GM18867 (cell line): ENCODE measurements around the gene UQCRHL.
"Not testable (repeated sequence)": the region's sequence is repeated elsewhere in the genome, so short reads cannot be mapped to it uniquely, and the experiment has no call there.

Experiments used
- ATAC-seq: cut with Tn5 transposase; IDR thresholded peaks from one replicate; pipeline ENCODE4 v1.9.1; 2021; ENCODE audit warnings: mild to moderate bottlenecking, moderate library complexity; ENCODE audit not compliant: unreplicated experiment

The UQCRHL gene

DNA sequence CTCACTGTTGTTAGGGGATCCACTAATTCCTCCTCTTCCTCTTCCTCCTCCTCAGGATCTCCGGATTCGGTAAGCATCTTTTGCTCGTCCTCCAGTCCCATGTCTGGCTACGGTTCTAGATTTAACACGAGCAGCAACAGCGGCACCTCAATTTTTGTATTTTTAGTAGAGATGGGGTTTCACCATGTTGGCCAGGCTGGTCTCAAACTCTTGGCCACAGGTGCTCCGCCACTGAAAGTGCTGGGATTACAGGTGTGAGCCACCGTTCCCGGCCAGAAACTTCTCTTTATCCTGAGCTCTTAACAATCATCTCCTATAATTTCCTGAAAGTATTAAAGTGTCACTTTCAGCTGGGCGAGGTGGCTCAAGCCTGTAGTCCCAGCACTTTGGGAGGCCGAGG lies at the start of gene UQCRHL:
Gene UQCRHL, minus strand, starts transcription at position 101 of the 400 bp plus-strand sequence. Its CDS starts 0 bp downstream, at position 101.
- ATAC-seq = not testable (repeated sequence)

DNA sequence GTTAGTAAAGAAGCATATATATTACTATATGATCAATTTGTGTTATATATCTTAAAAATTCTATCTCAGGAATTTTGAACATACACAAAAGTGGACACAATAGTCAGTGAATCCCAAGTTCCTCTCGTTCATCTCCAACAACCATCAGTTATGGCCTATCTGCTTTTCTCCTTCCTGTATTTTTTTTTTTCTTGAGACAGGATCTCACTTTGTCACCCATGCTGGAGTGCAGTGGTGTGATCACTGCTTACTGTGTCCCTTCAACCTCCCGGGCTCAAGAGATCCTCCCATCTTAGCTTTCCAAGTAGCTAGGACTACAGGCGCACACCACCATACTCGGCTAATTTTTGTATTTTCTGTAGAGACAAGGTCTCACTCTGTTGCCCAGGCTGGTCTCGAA lies 49.4 kb upstream of the UQCRHL start:
- no peak for ATAC-seq

DNA sequence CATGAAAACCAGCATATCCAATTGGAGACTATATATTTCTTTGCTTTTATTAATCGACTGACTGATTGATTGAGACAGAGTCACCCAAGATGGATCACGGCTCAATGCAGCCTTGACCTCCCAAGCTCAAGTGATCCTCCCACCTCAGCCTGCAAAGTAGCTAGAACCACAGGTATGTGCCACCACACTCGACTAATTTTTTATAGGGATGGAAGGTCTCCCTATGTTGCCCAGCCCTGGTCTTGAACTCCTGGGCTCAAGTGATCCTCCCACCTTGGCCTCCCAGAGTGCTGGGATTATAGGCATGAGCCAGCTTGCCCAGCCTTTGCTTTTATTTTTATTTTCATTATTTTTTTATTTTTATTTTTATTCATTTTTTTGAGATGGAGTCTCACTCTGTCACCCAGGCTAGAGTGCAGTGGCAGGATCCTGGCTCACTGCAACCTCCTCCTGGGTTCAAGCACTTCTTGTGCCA lies 45.4 kb upstream of the UQCRHL start:
- no peak for ATAC-seq

DNA sequence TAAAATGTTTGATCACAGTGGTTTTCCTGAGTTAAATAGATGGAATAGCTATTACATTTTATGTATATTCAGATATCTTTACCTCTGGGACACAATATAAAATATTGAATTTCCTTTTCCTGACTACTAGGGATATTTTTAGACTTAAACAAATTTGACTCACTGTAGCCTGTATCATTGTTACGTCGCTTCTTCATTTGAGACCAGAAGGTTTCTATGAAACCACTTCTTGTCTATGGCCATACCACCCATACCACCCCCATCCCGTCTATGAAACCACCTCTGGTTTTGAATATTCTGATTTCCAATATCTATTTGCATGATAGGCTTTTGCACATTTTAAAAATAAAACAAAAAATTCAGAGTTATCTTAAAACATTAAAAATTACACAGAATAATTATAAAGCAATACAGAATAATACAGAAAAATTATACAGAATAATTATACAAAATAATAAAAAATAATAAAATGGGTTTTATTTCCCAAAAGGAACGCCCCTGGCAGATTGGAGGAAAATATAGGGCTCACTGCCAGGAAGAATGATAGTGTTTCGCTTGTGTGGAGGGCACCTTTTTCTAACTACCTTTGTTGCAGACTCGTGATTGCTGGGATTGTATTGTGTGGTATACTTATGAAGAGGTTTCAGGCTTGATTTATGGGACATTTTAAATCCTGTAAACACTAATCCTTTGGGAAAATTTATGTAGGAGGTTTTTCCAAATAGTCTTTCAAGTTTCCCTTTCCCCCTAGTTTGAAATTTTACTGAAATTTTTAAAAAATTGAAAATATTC lies 44.8 kb upstream of the UQCRHL start:
- ATAC-seq = no peak

DNA sequence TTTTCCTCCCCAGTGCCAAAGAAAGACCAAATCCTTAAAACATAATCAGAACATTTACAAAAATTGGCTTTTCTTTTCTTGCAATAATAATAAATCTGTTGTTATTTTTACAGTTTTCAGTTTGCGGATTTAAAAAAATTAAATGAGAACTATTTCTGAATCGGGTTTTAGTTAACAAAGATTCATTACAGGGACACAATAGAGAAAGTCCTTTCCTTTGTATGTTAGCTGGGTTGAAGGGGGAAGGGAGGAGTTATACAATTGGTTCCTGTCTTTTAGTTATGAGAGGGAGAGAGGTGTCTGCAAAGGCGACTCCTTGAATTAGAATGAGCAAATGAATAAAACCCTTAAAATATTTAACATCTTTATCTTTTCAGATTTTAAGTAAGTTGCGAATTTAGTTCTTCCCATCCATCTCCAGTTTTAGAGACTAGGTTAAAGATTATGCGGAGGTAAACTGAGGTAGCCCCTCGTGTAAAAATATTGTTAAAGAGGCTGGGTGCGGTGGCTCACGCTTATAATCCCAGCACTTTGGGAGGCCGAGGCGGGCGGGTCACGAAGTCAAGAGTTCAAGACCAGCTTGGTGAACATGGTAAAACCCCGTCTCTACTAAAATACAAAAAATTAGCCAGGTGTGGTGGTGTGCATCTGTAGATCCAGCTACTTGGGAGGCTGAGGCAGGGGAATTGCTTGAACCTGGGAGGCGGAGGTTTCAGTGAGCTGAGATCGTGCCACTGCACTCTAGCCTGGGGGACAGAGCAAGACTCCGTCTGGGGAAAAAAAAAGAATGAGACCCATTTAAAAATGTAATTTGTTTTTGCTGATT lies 44.0 kb upstream of the UQCRHL start:
- ATAC-seq = no peak

DNA sequence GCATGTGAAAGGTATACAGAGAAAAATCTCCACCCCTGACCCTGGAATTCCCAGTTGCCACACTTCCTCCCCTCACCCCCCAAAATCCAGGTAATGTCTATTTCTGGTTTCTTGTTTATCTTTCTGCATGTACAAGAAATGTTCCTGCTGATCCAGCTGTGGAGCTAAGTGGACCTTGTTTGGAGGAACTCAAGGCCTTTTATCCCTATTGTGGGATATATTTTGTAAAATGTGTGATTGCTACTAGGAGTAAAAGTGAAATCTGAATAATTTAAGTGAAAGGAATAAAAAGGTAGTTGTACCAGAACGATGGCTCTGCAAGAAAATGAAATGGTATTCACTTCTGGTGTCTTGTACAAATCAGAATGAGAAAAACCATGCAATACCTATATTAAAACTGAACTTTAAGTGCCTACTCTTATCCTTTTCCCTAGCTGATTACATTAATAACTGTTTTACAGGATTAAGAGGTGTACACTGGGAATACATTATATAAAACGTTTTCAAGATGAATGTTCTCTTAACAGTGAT lies 43.1 kb upstream of the UQCRHL start:
- no peak for ATAC-seq

DNA sequence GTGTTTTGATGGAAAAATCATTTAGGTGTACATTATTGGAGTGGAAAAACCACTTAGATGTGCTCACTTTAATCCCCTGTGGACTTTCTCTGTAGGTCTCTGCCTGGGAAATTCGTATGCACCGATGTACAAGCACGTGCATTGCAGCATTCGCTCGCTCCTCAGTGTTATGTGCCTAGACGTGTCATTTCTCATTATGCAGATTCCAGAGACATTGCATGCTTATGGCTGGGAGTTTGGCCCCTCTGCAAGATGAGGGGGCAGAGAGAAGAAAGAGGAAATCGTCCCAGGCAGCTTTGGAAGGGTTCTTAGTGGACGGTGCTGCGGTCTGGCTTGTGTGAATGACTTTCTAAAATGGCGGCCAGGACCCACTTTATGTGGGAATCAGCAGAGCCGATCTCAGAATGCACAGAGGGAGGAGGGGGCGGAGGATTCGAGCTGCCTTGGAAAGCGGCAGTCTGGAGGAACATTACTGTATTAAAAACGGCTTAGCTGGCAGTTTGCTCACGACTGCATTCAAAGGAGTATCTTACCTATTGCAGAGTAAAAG lies 42.4 kb upstream of the UQCRHL start:
- no peak for ATAC-seq

DNA sequence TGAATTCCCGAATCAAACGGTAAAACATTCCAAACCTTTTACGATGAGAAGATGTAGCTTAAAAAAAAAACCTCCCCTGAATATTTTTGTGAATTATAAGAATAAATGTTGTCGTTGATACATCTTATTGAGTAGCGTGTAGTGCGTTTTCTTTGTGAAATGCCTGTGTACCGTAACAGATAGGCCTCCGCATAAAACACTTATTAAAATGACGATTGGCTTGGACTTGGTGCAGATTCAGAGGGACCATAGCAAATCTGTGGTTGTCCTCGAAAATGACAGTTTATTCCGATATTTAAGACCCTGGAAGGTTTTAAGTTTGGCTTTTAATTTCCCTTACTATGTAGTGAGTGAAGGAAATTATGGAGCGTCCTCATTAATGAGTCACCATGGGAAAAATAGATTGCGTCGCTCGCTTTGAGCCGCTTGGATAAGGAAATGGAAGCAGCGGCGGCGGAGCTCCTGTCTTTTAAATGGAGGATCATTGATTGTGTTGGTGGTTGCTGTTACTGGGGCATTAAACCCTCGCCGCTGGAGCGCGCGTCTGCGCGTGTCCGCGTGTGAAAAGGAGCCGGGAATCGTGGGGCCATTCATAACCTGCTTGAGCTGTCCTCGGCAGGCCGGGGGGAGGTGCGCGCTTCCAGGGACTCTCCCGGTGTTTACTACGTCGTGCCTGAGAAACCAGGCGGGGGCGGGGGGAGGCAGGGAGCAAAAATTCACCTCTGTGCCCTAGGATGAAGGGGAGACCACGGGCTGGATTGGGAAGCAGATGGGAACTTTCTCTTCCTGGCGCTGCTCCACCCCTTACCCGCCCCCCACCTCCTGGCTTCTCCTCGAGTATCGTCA lies 41.7 kb upstream of the UQCRHL start:
- ATAC-seq = no peak

DNA sequence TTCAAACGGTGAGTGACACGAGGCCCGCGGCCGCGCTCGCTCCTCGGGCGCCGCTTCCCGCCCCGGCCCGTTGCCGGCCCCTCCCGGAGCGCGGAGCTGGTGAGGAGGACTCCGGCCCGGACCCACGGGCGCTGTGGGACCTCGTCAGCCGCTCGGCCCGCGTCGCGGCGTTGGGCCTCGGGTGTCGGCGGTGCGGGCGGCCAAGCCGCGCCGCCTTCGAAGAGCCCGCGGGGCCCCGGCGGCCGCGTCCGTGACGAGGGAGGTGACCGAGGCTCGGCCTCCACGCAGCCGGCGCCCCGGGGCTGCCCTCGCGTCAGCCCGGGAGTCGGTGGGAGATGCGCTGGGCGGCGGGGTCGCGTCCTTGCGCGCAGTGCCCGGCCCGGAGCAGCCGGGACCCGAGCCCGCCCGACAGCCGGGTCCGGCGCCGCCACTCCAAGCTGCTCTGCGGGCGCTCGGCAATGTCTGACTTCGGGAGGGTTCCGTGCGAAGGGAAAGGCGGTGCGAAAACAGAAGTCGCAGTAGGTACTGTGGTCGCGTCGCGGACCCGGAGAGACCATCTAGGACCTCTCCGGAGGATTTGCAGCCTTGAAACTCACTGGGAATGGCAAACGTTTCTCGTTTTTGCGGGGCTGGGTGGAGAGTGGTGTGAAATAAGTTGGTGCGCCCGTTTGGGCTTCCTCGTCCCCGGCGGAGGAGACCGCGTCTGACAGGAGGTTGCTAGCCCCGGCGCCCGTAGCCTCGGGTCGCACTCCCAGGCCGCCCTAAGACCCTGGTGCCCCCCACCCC lies 40.9 kb upstream of the UQCRHL start:
- ATAC-seq = peak; percentile 19

DNA sequence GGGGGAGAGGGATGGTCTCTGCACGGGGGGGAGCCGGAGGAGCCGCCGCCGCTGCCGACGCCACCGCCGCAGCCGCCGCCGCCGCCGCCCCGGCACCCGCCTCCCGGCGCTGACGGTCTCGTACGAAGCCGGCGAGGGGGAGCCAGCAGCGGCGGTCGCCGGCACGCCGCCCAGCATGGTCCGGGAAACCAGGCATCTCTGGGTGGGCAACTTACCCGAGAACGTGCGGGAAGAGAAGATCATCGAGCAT lies 40.4 kb upstream of the UQCRHL start:
- no peak for ATAC-seq

DNA sequence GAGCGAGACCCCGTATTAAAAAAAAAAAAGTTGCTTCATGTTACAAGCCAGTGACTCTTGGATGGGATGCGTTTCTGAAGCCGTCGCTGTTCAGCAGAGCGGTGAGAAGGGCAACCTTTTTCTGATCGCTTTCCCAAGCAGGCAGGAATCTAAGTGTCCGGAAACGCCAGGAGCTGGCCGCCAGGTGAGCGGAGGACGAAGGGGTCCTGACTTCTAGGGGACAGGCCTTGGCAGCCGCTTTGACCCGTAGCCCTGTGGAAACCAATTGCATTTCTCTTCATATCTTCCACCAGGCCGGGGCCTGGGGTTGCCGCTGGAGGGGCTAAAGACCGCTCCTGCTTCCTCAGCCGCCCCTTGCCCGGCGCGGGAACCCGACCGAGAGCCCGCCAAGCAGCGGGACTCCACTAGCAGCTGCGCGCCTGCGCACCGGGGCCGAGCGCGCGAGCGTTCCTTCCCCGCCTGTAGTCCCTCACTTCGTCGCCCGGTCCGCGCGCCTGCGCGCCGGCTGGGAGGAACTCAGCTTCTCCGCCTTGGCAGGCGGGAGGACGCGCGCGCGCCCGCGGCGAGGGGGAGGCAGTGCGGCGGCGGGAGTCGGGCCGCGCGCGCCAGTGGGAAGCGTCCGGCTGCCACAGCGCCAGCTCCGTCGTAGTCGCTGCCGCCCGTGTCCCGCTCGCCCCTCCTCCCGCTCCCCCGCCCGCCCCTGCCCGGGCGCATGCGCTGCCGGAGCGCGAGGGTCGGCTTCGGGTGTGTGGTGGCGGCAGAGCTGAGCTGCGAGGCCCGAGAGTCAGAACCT lies 39.8 kb upstream of the UQCRHL start, which contains the start of gene SPEN:
Gene SPEN, plus strand, starts transcription at position 608 of the 793 bp plus-strand sequence. CDS start 361 bp downstream, outside the sequence.
- ATAC-seq = peak; percentile 72

DNA sequence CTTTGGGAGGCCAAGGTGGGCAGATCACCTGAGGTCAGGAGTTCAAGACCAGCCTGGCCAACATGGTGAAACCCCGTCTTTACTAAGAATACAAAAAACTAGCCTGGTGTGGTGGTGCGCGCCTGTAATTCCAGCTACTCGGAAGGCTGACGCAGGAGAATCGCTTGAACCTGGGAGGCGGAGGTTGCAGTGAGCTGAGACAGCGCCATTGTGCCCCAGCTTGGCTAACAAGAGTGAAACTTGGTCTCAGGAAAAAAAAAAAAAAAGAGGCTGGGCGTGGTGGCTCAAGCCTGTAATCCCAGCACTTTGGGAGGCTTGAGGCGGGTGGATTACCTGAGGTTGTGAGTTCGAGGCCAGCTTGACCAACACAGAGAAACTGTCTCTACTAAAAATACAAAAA lies 38.6 kb upstream of the UQCRHL start:
- ATAC-seq = not testable (repeated sequence)

DNA sequence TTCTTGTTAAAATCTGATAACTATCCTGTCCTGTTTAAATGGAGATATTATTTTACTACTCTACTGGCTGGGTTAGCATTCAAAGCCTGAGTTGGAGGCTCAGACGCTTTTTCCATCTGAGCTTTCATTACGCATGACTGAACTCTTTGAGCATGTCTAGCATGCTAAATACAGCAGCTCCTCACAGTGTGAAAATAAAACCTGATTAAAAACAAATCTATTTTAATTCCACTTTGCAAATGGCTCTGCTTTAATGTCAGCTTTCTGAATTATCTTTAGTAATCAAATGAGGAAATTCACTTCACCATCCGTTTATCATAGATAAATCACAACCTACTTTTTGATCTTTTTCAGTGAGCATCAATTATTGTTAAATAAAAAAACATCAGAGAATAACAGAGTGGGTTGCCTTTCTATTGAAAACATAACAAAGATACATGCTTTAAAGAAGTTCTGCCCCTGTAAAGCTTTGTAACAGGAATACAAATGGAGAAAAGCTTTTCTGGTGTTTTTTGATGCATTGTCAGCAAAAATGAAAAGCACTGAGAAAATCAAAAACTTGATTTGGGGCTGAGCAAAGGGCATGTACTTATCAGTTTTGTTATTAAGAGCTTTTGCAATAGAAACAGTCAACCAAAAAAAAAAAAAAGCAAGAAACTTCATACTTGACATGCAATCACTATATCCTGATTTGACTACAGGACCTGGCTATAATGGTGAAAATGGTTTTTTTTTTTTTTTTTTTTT lies 36.5 kb upstream of the UQCRHL start:
- no peak for ATAC-seq

DNA sequence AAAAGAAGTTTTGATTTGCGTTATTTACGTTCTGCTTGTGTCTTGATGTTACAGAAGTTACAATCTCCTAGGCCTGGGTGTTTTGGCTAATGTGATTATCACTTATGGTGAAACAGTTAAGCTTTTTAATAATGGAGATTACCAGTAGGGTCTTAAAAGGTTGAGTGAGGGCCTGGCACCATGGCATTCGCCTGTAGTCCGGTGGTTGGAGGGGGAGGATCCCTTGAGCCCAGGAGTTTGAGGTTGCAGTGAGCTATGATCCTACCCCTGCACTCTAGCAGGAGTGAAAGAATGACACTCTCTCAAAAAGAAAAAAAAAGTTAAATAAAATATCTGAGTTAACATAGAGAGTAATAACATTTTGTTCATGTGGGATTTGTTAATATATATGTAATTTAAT lies 31.3 kb upstream of the UQCRHL start:
- ATAC-seq = no peak

DNA sequence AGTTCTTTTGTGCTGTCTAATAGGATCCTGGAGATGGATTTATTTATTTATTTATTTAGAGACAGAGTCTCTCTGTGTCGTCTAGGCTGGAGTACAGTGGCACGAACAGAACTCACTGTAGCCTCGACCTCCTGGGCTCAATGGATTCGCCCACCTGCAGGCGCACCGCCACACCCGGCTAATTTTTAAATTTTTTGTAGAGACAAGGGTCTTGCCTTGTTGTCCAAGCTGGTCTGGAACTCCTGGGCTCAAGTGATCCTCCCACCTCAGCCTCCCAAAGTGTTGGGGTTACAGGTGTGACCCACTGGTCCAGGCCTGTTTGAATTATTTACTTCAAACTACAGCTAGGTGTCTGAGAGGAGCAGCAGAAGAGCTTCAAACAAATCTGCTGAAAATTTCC lies 30.5 kb upstream of the UQCRHL start:
- no peak for ATAC-seq

DNA sequence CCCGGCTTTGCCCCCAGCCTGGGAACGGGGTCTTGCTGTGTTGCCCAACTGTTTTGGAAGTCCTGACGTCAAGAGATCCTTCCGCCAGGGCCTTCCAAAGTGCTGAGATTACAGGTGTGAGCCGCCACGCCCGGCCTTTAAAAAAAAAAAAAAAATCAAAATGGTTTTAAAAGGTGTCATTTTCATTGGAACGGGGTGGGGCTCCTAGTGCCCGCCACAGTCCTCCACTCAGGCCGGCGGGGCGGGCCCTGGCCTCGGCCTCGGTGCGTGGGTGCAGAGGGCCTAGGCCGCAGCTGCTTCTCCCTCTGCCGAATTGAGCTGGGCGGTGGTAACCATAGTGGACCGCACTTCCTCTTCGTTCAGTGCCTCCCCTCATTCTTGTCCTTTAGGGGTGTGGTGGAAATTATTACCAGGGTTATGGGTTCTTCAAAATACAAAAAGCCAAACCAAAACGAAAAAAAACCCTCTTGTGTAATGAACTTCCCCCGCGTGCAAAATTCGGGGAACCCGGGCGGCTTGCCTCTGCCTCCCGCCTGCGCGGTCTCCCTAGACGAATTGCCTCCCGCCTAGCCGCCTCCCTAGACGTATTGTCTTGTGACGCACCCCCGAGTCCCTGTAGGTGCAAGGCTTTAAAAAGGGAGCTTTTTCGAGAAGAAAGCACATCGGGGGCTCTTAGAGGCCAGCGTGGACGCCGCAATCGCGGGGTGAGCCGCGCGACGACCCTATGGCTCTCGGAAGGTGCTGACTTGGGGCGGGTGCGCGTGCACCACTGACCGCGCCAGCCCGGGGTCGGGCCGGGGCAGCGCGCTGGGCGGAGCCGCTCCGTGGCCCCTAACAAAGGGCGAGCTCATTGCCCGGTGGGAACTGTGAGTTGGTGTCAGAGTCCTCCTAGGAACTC lies 29.6 kb upstream of the UQCRHL start:
- ATAC-seq = no peak

DNA sequence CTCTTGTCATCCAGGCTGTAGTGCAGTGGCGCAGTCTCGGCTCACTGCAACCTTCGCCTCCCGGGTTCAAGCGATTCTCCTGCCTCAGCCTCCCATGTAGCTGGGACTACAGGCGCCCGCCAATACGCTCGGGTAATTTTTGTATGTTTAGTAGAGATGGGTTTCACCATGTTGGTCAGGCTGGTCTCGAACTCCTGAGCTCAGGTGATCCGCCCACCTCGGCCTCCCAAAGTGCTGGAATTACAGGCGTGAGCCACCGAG lies 29.0 kb upstream of the UQCRHL start:
- not testable (repeated sequence) for ATAC-seq
